Frontal cortex (tissue), 4 donors: ENCODE results near the gene TM4SF18. TPM values are rescaled to one million over a fixed set of nuclear protein-coding genes. Genes with fewer than 3 reads are reported as not detected.
A peak's percentile ranks its signal among the peaks of the same experiment; 100 is the strongest.

Experiments
- DNase-seq, 2 donors: peaks; one replicate each; pipeline ENCODE4 v3.0.0; 2012; ENCODE audit warnings: low spot score in 2 of 2
- FAIRE-seq: peaks from 2 replicates; lab custom pipeline; 2012; peaks lifted over from hg19 to GRCh38; lab: Jason Lieb, UNC
- total RNA-seq: library from RNA; depleted of rRNA; stranded (reverse); fragments of >200 nt; gene quantifications from one replicate; pipeline ENCODE4 v1.2.3, GENCODE V29; 2014
- donor health status: control.
- donor health status: control.
- donor health status: control.

TM4SF18 gene
- total RNA-seq, 1 donor from 2014 or later, result 3.7 TPM

DNA sequence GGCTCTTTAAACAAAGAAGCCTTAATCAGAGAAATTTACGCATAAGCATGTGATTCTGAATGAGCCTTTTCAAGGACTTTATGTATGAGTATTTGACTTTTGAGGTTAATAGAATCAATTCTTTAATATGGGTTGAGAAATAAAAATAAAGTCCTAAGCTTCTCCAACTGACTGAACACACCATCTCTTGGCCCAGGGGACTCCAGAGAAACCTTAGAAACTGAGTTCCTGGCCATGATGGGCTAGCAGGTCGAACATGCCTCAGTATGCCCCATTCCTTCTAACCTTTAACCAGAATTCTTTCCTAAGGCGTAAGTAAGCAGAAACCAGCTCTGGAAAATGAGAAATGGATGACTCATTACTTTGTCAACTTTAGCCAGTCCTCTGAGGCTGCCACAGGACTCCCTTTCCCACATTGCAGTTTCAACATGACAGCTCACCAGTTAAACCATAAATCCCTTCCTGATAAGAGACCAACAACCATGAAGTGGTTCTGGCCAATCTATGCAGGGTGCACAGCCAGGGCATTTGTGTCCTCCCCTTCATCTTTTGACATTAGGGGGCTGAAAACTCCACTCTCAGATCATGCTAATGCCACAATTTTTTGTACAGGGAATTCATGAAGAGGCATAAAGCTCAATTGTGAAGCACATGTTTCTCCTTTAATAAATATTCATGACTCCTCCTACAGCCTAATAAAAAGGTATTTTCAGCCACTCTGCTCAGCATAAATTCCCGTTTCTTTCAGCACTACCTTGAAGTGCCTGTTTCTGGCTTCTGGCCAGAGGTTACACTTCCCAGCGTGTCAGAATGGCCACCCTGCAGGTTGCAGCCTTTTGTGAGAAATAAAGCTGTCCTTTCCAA is 33.3 kb downstream of the TM4SF18 start:
- DNase-seq, result no peak
- no peak for FAIRE-seq

DNA sequence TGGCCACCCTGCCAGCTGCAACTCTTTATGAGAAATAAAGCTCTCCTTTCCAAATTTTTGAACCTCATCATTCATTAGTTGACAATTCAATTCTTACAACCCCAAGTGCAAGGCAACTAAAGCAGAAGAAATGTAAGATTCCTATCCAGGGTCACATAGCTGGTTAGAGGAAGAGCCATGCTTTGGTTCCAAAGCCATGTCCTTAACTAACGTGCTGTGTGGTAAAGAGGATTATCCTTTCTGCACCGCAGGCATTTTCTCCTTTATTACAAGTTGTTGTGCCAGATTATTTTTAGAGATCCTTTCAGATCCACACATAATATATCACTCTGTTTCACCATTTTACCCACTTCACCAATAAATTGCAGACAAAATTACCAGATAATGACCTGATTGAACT is 36.5 kb downstream of the TM4SF18 start:
- FAIRE-seq (no peak), DNase-seq (no peak)

DNA sequence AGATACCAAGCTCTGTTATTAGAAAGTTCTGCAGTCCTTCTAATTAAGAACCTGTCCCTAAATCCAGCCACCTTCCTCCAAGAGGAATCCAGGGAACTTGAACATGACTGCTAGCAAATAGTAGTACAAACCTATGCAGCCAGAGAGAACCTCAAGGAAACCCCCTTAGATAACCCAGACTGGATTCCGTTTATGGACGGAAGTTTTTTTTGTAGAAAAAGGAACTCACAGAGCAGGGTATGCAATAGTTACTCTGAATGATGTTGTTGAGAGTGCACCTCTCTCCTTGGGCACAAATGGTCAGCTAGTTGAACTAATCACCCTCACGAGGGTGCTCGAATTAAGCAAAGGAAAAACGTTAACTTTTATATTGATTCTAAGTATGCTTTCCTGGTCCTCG is 40.8 kb downstream of the TM4SF18 start:
- no peak for FAIRE-seq
- DNase-seq, result no peak

DNA sequence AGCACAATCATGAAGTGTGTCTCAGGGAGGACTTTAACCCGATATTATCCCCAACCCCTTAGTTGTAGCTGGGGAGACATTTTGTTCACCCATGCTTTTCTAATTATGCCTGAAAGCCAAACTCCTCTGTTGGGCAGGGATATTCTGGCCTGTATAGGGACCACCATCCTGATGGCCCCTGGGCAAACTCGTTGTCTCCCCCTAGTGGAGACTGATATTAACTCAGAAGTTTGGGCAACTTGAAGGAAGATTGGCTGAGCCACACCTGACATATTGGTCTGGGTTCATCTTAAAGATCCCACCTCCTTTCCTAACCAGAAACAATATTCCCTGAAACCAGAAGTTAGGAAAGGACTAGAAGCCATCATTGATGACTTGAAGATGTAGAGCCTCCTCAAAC is 42.3 kb downstream of the TM4SF18 start:
- no peak for FAIRE-seq

DNA sequence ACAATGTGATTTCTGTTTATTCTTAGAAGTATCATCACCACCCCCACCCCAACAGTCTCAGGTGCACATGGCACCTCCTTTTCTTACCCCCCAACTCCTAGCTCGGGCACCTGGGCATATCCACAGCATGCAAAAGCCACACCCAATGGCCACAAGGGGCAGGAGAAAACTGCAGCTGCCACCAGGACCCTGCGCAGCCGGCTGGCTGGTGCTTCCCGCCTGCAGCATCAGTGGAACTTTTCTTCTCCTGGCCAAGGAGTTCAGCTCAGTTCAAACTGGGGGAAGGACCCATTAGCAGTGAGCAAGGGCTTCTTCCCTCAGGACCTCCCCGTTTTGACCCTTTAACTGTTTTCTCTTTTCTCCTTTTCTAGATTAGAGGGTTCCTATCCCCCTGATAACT is 44.8 kb downstream of the TM4SF18 start:
- no peak for DNase-seq
- no peak for FAIRE-seq

More for the DNA sequence above, 42.3 kb downstream of the TM4SF18 start:
- no peak for DNase-seq

DNA sequence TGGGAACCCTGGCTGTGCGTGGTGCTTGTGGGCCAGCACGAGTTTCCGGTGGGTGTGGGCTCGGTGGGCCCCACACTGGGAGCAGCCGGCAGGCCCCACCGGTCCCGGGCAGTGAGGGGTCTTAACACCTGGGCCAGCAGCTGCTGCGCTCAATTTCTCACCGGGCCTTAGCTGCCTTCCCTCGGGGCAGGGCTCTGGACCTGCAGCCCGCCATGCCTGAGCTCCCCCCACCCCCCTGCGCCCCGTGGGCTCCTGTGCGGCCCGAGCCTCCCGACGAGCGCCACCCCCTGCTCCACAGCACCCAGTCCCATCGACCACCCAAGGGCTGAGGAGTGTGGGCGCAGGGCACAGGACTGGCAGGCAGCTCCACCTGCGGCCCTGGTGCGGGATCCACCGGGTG is 49.4 kb downstream of the TM4SF18 start:
- FAIRE-seq (no peak), DNase-seq (no peak)

DNA sequence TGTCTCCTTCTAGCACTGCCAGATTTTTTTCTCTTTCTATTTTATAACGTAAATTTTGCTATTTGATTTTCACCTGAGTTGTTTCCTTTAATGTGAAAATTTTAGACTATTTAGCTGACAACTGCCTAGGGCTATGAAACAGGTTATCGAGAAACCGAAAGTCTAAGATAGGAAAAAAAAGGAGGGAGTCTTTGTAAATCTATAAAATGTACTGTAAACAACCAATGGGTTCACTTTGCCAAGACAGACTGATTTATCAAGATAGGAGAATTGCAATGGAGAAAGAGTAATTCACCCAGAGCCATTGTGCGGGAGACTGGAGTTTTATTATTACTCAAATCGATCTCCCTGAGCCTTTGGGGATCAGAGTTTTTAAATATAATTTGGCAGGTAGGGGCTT is 50.0 kb downstream of the TM4SF18 start:
- no peak for FAIRE-seq
- DNase-seq, result no peak

DNA sequence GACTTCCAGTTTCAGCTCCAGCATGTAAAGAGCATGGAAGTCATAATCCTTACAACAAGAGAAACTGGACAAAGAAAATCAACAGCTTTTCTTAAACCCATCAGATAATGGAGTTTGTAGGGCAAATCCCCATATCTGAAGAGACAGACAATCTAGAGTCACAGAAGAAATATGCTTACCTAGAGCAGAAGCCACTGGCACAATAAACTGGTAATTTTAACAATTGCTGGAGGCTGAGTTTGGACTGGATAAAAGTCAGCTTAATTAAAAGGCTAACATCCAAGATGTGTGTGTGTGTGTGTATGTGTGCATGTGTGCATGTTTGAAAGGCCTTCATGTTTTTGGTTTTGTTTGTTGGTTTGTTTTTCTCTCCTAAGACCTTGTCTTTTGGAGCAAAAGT is 50.6 kb downstream of the TM4SF18 start:
- FAIRE-seq (no peak), DNase-seq (no peak)

DNA sequence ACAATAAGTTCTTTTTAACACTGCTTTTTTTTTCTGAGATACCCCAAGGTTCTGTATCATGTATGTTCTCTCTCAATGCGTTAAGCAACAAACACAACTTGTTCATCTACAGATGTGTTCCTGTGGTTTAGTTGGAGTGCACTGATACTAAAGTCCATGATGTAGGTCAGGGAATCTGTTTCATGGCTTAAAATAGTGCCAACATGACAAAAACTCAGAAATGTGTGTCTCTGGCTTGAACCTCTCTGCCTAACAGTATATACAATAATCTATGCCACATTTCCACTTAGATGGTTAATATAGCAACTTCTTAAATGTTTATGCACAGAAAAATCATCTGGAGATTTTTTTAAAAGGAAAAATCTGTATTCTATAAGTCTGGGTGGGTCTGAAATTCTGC is 51.1 kb downstream of the TM4SF18 start:
- DNase-seq (no peak), FAIRE-seq (no peak)

DNA sequence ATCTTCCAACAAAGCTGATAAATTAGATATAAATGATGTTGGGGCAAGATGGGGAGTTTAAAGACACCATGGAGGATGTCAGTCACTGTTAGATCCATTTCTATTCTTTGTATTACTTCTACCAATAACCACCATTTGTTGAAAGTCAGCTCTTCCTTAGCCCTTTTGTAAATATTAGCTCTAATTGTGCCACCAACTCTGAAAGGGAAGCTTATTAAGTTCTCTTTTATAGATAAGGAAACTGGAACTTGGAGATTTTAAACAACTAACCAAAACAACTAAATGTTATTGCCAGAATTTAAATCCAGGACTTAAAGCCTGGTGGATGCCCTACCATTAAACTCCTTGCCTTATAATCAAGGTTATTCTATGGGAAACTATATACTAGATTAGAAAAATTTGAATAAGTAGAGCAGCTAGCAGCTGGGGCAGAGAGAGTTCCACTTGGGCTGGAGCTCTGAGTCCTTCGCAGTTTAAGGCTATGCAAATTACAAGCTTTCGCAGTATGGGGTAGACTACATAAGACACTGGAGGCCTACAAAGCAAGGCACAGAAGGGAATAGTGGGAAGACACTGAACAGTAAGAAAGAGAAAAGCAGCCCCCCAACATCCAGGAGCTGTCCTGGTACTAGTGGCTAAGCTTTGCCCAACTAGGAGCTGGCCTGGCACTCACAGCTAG is 52.6 kb downstream of the TM4SF18 start:
- no peak for DNase-seq
- no peak for FAIRE-seq

DNA sequence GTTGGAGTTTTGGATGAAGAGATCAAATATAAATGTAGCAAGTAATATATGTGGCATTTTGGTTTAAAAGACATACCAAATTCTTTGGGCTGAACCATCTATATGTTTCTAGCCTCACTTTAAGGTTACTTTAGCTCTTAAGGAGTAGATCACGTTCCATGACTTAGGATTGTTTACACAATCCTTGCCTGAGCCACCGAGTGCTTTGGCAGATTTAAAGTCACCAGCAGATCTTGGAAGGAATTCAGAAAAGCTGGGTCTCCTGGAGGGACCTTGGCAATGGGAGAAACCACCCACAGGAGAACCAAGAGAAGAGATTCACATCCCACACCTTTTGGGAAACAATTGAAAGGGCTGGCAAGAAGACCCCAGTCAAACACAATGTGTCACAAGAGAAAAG is 54.5 kb downstream of the TM4SF18 start:
- DNase-seq (no peak), FAIRE-seq (no peak)

DNA sequence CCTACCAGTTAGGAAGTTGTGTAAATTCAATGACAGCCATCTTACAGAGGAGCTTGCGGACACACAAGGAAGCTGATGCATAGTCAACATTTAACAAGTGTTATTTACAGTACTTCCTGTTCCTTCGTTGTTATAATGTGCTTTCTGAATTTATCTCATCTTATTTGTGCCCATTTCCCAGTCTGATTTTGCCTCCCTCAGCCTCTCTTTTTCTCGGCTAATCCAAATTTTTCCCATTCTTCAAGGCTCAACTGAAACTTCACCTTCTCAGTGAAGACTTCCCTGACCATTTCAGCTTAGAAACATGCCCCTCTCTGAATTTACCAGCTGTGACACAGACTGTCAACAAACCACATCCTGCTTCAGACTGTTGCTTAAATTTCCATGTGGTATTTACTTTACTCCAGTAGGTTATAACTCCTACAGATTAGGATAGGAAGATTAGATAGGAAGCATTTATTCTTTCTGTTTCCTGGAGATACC is 56.1 kb downstream of the TM4SF18 start:
- FAIRE-seq (no peak), DNase-seq (no peak)

DNA sequence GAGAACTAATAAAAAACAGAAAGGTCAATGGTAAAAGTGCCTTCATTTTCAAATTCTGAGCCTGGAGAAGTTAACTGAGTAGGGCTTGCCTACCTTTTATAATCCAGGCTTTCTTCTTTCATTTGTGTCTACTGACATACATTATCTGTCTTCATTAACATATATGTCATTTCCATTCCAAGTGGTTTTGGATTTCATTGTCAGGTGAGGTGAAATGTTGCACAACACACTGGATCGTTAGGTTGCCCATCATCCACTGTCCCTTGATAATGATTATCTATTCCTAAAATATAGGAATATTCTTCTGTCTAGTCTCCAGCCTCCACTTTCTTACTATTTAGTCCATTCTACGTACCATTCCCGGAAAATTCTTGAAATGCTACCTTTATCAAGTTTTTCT is 56.8 kb downstream of the TM4SF18 start:
- no peak for FAIRE-seq
- DNase-seq, result no peak

DNA sequence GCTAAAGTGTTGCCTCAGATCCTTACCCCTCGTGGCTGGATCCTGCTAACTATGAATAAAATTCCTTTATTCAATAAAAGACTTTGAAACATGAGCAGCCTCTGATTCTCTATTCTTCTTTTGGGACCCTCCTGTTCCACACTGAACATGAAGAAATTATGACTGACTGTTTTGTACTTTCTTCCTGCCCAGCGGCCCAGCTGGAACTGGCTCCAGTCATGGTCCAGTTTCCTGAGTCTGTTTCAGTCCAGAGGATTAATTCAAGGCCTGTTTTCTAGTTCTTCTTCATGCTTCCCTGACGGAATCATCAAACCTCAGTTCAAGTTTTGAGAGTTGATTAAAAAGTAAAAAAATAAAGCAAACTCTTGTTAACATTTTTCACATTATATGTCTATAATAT is 59.2 kb downstream of the TM4SF18 start:
- no peak for DNase-seq
- FAIRE-seq, result no peak

DNA sequence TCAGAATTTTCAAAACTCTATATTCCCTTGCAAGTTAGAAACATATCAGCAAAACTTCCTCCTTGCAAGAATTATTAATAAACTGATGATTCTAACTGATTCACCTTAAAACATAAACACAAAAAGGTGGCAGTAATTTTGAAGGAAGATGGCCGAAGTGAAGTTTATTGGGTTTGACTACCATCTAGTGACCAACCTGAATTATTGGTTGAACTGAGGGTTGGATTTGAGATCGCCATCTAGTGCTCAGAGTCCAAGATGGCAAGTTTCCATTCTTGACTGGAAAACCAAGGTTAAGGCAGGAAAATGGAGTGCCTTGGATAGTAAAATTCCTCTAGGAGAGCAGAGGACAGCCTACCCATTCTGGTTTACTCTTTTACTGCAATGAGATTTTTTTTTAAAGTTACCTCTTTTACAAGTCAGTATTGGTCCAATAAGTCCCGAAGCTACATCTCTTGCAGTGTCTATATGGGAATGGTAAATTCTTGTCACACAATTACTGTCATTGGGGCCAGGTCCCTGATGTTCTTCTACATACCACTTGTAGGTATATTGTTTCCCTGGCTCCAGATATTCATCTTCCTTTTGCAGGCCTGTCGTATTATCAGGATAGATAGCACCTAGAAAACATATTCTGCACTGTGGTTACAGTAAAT is 60.2 kb downstream of the TM4SF18 start:
- peak; percentile 94 for FAIRE-seq

DNA sequence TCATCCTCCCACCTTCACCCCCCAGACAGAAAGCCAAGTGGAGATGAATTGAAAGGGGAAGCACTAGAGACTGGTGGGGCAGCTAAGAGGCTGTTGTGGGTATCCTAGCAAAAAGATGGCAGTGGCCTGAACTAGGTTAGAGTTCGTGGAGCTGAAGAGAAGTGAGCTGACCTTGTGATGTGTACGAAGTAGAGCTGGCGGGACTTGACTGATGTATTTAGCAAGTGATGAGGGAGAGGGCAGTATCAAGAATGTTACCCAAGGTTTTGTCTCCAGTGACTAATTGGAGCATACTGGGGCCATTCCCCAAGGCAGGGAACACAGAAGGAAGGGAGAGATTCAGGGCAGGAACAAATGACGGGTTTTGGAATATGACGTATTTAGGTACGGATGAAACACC is 61.8 kb downstream of the TM4SF18 start:
- DNase-seq (no peak), FAIRE-seq (no peak)

More for the DNA sequence above, 60.2 kb downstream of the TM4SF18 start:
- DNase-seq, result peak; percentile 50 to 51

DNA sequence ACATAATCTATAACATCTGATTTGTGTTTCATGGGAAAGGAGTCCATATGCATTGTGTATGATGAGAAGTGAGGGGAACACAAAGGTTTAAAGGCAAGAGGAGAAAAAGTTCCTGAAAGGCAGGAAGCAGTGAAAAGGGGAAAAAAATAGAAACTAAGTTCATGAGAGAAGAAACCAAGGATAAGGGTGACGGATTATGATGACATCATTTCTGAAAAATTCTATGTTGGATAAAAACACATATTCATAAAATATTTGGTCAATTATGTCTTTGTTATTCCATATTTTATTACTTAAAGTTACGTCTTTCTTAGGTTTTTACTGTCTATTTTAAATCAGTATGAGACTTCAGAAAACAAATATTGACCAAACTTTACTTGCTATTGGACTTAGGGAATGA is 63.3 kb downstream of the TM4SF18 start:
- DNase-seq, result no peak
- no peak for FAIRE-seq

DNA sequence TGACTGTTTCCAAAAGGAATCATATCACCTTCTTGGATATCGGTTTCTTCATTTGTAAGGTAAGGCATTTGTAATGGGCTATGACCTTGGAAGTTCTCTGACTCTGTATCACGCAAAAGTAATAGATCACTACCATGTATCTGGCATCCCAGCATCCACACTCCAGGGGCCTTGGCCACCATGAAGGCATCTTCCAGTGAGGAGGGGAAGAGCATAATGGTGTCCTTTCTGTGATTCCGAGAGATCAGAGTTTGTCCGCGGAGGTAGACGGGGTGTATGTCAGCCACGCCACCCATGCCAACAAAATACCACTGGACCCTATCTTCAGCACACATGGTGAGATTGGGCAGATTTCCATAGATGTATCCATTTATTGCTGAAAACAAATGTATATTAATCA is 63.7 kb downstream of the TM4SF18 start:
- FAIRE-seq, result no peak

More for the DNA sequence above, 63.7 kb downstream of the TM4SF18 start:
- no peak for DNase-seq
